RWPE2 (cell line): ENCODE results near the gene ZFPL1.

Experiments
- ATAC-seq: fragments of 200-7000 bp; cut with Tn5 transposase; 3 replicates; pipeline ENCODE4 v1.9.1; 2021; ENCODE audit warnings: low read depth
- DNase-seq: peaks from one replicate; pipeline ENCODE4 v3.0.0-alpha.2; 2020; ENCODE audit warnings: low spot score
- H3K27ac ChIP-seq: fragments of 450-650 bp; 2 replicates; pipeline ENCODE4 v1.5.1; 2017; ENCODE audit warnings: mild to moderate bottlenecking; ENCODE audit not compliant: poor library complexity, severe bottlenecking
- H3K27me3 ChIP-seq: fragments of 250-450 bp; sonication (Bioruptor Pico); 2 replicates; pipeline ENCODE4 v1.5.1; 2021; ENCODE audit warnings: mild to moderate bottlenecking, moderate library complexity; ENCODE audit not compliant: insufficient read depth, poor library complexity, severe bottlenecking
- H3K36me3 ChIP-seq: fragments of 250-450 bp; sonication (Bioruptor Pico); 2 replicates; pipeline ENCODE4 v1.5.1; 2020; ENCODE audit warnings: low read depth, mild to moderate bottlenecking, moderate library complexity
- H3K4me1 ChIP-seq: fragments of 250-450 bp; sonication (Bioruptor Pico); 2 replicates; pipeline ENCODE4 v1.5.1; 2021; ENCODE audit warnings: mild to moderate bottlenecking, moderate library complexity; ENCODE audit not compliant: insufficient read depth, poor library complexity, severe bottlenecking
- H3K4me3 ChIP-seq: fragments of 250-450 bp; sonication (Bioruptor Pico); 2 replicates; pipeline ENCODE4 v1.5.1; 2021; ENCODE audit warnings: mild to moderate bottlenecking, moderate library complexity; ENCODE audit not compliant: severe bottlenecking
- H3K9me3 ChIP-seq: fragments of 250-450 bp; sonication (Bioruptor Pico); 2 replicates; pipeline ENCODE4 v1.5.1; 2021; ENCODE audit warnings: mild to moderate bottlenecking, moderate library complexity; ENCODE audit not compliant: severe bottlenecking
- TF ChIP-seq, protein P1 (sequence below): fragments of 450-650 bp; IDR thresholded peaks from one replicate; pipeline ENCODE4 v1.5.1; 2017; ENCODE audit warnings: mild to moderate bottlenecking, moderate library complexity; ENCODE audit not compliant: poor library complexity, severe bottlenecking

Gene ZFPL1

DNA sequence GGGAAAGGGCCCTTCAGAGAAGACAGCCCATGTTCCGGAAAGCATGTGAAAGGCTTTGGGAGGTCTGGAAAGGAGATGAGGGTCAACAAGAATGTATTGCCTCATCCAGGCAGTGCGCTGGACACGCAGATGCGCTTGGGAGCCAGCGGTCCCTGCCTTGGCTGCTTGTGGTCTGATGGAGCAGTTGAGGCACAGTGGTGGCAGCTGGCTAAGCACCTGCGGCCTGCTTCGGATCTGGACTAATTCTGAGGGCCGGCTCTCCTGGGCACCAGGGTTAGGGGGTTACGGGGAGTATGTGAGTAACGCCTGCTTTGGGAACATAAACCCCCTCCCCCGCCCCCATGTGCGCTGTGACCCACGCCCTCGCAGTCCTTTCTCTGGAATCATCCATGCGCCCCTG lies 23.1 kb downstream of the ZFPL1 start:
- DNase-seq (no peak), ATAC-seq (no peak)
- TF ChIP-seq, protein P1, sequence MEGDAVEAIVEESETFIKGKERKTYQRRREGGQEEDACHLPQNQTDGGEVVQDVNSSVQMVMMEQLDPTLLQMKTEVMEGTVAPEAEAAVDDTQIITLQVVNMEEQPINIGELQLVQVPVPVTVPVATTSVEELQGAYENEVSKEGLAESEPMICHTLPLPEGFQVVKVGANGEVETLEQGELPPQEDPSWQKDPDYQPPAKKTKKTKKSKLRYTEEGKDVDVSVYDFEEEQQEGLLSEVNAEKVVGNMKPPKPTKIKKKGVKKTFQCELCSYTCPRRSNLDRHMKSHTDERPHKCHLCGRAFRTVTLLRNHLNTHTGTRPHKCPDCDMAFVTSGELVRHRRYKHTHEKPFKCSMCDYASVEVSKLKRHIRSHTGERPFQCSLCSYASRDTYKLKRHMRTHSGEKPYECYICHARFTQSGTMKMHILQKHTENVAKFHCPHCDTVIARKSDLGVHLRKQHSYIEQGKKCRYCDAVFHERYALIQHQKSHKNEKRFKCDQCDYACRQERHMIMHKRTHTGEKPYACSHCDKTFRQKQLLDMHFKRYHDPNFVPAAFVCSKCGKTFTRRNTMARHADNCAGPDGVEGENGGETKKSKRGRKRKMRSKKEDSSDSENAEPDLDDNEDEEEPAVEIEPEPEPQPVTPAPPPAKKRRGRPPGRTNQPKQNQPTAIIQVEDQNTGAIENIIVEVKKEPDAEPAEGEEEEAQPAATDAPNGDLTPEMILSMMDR: no peak
- H3K27me3 ChIP-seq: no peaks in the 10 kb centered on the region
- H3K4me1 ChIP-seq: no peaks in the 10 kb centered on the region
- H3K36me3 ChIP-seq: 0 out of 2 replicates have a peak, but pooled peaks cover 8% of the 10 kb centered on the region
- H3K4me3 ChIP-seq: no peak overlapping the region
- H3K9me3 ChIP-seq: no peaks in the 10 kb centered on the region
- H3K27ac ChIP-seq: no peak overlapping the region

DNA sequence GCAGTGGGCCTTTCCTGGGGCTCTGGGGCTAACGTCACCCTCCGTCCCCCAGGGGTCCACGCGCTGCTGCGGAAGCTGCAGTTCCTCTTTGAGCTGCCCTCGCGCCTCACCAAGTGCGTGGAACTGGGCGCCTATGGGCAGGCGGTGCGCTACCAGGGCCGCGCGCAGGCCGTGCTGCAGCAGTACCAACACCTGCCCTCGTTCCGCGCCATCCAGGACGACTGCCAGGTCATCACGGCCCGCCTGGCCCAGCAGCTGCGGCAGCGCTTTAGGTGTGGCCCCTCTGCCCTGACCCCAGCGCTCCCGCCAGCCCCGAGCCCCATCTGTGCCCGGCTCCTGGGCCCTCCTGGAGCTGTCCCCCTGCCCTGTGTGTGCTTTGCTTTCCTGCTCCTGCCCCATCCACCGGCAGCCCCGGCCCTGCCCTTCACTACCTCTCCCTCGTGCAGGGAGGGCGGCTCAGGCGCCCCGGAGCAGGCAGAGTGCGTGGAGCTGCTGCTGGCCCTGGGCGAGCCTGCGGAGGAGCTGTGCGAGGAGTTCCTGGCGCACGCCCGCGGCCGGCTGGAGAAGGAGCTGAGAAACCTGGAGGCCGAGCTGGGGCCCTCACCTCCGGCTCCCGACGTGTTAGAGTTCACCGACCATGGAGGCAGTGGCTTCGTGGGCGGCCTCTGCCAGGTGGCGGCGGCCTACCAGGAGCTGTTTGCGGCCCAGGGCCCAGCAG lies 23.9 kb downstream of the ZFPL1 start:
- TF ChIP-seq, protein P1: no peak
- ATAC-seq (no peak), DNase-seq (peak; percentile 59)
- 0 out of 2 replicates have a peak, but pooled peaks cover 3% of the 10 kb centered on the region for H3K36me3 ChIP-seq
- no peak overlapping the region for H3K4me3 ChIP-seq
- H3K9me3 ChIP-seq: no peaks in the 10 kb centered on the region
- H3K27ac ChIP-seq: no peak overlapping the region
- H3K27me3 ChIP-seq: no peaks in the 10 kb centered on the region
- H3K4me1 ChIP-seq: no peaks in the 10 kb centered on the region

DNA sequence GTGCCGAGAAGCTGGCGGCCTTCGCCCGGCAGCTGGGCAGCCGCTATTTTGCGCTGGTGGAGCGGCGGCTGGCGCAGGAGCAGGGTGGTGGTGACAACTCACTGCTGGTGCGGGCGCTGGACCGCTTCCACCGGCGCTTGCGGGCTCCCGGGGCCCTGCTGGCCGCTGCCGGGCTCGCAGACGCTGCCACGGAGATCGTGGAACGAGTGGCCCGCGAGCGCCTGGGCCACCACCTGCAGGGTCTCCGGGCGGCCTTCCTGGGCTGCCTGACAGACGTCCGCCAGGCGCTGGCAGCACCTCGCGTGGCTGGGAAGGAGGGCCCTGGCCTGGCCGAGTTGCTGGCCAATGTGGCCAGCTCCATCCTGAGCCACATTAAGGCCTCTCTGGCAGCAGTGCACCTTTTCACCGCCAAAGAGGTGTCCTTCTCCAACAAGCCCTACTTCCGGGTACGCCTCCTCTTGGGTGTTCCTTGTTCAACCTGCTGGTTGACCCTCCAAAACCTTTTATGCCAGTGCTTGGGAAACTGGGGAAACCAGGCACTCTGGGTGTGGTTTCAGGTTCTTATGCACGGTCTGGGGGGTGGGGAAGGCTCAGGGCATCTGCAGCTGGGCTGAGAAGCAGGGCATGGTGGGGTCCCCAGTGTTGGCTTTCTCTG lies 24.6 kb downstream of the ZFPL1 start:
- ATAC-seq (no peak), DNase-seq (peak; percentile 48)
- no peak overlapping the region for H3K27ac ChIP-seq
- H3K4me1 ChIP-seq: peaks cover 5% of the 10 kb centered on the region
- TF ChIP-seq, protein P1: no peak
- H3K4me3 ChIP-seq: no peak overlapping the region
- no peaks in the 10 kb centered on the region for H3K9me3 ChIP-seq
- 0 out of 2 replicates have a peak, but pooled peaks cover 3% of the 10 kb centered on the region for H3K36me3 ChIP-seq
- H3K27me3 ChIP-seq: no peaks in the 10 kb centered on the region

DNA sequence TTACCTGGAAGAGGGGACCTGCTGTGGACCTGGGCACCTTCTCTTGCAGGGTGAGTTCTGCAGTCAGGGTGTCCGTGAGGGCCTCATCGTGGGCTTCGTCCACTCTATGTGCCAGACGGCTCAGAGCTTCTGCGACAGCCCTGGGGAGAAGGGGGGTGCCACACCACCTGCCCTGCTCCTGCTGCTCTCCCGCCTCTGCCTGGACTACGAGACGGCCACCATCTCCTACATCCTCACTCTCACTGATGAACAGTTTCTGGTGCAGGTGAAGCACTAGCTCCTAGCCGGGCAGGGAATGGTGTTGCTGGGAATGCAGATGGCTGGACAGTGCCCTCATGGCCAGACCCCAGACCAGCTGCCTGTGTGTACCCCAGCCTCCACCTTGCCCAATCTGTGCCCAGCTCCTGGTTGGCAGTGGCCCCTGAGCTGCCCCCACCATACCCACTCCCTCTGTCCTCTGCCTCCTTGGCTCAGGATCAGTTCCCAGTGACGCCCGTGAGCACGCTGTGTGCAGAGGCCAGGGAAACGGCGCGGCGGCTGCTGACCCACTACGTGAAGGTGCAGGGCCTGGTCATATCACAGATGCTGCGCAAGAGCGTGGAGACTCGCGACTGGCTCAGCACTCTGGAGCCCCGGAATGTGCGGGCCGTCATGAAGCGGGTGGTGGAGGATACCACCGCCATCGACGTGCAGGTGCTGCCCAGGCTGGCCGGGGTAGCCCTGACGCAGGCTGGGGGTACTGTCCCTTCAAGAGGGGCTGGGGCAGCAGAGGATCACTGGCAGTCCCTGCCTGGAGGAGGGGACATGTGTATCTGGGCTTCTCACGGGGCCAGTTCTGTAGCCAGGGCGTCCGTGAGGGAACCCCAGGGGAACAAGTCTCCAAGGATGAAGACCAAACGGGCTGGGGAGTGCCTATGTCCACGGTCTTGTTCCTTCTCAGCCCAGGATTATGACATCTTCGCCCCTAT lies 25.5 kb downstream of the ZFPL1 start:
- peak; percentile 62 for DNase-seq
- H3K27ac ChIP-seq: no peak overlapping the region
- TF ChIP-seq, protein P1: no peak
- no peak overlapping the region for H3K4me3 ChIP-seq
- peaks cover 5% of the 10 kb centered on the region for H3K4me1 ChIP-seq
- no peaks in the 10 kb centered on the region for H3K9me3 ChIP-seq
- H3K36me3 ChIP-seq: 0 out of 2 replicates have a peak, but pooled peaks cover 3% of the 10 kb centered on the region
- no peaks in the 10 kb centered on the region for H3K27me3 ChIP-seq
- no peak for ATAC-seq
